Measurements from ENCODE around the gene RCC1.
"Not testable (repeated sequence)": the region's sequence is repeated elsewhere in the genome, so short reads cannot be mapped to it uniquely, and the experiment has no call there.

The RCC1 gene

DNA sequence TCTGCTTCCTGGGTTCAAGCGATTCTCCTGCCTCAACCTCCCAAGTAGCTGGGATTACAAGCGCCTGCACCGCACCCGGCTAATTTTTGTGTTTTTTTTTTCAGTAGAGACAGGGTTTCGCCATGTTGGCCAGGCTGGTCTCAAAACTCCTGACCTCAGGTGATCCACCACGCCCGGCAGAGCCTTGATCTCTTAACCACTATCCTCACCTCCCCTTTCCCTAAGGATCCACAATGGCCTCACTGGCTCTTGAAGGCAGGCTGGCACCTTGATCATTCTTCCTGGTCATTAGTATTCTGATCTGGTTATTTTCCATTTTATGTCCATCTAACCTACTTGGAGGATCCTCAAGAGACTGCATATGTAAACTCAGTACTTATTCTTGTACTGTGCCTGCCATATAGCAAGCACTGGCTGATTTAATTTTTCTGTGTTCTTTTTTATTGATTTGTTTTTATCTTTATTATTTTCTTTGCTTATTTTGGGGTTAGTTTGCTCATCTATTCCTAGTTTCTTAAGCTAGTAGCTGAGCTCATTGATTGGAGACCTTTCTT lies 6.3 kb downstream of the RCC1 start:
- DNase-seq: no peak

DNA sequence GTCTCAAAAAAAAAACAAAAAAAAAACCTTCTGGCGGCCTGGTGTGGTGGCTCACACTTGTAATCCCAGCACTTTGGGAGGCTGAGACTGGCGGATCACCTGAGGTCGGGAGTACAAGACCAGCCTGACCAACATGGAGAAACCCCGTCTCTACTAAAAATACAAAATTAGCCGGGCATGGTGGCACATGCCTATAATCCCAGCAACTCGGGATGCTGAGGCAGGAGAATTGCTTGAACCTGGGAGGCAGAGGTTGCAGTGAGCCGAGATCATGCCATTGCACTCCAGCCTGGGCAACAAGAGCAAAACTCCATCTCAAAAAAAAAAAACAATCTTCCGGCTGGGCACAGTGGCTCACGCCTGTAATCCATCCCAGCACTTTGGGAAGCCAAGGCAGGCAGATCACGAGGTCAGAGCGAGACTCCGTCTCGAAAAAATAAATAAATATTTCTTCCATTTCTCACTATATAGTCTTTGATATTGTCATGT lies 8.6 kb downstream of the RCC1 start:
- DNase-seq: not testable (repeated sequence)

DNA sequence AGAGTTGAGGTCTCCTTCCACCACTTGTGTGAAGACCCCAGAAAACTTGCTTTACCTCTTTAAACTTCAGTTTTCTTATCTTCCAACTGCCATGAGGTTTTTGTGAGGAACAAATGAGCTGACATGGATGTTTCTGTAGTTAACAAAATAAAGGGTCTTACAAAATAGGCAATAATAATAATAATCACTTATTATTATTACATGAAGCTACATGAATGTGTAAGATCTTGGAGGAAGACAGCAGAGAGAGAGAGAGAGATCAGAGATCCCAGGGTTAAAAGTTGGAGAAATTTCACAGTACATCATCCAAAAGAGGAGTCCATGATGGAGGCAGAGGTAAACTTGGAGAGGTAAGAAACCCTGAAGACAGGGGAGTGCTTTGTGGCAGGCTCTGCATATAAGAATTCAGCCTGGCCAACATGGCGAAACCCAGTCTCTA lies 10.7 kb downstream of the RCC1 start:
- no peak for DNase-seq

DNA sequence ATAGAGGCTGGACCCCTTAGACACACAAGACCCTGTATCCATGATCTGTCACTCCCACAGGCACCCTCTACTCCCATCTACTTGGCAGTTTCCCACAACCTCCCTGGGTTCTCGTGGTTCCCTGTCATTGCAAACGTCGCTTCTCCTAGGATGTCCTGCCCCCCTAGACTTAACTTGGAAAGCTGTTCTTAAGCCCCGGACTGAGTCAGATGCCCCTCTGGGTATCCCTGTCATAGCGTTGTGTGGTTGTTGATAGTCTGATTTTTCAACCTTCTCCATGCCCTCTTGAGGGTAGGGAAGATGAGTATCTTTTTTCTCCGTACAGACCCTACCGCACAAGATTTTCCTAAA lies 11.8 kb downstream of the RCC1 start:
- DNase-seq: no peak

DNA sequence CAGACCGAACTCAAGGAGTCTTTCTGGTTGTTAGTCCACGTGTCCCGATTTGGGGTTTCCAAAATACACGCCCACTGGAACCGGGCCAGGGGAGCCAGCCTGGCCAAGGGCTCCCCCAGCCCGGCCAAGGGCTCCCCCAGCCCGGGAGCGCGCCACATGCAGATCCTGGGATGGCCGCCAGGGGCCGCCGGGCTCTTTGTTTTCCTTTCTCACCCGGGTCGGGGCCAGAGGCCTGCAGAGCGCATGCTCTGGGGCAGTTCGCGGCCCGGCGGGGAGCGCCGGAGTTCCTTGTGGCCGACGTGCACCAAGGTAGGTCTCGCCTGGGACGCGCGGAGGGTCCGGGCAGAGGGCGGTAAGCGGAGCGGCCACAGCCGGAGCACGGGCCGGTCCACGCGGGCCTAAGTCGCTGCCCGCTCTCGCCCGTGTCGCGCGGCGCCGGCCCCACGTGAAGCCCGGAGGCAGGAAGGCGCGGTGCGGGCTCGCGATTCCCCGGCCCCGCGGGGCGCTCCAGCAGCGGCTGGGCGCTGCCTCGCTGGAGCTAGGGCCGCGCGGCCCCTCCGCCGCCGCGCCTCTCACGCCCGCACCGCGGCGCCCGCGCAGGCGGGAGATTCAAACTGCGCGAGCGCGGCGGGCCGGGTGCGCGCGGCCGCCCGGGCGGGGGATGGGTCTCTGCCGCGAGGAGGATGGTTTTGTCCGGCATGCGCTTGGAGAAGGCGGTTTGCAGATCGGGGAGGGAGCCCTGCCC lies 12.3 kb downstream of the RCC1 start:
- peak; percentile 88 for DNase-seq

DNA sequence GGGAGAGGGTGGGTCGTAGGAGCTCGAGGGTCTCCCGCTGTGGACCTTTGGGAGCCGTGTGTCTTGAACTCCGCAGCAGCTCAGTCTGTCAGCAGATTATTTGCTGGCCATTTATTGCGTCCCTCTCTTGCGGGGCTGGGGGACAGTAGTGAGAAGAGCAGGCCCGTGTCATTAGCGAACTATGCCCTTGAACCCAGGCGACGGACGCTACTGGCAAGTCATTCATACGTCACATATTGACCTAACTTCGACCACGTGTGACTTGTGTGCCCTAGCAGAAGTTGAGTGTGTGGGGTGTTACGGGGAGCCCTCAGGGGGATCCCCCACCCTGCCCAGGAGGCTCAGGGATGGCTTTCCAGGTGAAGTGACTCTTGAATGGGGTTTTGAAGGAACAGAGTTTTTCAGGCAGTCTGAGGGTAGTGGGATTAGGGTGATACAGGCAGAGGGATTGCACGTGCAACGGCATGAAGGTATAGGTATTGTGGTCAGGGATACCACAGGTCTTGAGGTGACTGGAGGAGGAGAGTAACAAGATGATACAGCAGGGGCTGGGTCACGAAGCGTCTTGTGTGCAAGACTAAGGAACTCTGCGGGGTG lies 13.0 kb downstream of the RCC1 start:
- DNase-seq: no peak

DNA sequence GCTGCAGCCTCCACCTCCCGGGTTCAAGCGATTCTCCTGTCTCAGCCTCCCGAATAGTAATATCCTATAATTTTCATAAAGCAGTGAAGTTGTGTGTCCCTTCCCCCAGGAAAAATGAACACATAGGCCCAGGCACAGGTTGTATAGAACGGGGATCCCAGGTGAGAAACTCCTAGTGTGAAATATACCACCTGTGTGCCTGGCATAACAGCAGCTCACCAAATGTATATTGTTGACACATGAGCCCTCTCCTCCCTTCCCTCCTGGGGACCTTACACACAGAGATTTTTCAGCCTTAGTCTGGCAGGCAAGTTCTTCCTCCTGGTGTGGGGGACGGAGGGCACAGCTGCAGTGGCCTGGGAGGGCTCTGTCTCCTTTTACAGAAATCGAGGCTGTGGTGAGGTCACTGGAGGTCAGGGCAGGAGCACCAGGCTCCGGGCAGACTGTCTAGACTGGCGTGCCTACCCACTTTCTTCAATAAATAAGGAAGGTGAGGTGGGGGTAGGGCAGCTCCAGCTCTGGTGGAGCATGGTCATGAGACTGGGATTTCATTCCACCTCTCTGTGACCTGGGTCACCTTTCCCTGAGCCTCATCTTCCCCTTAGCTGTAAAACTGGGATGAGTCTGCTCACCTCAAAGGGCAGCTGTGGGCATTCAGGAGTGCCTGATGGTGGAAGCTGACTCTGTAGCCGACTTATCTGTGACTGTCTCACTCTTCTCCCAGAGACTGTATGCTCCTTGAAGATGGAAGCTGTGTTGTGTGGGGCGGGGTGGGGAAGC lies 14.3 kb downstream of the RCC1 start:
- no peak for DNase-seq

DNA sequence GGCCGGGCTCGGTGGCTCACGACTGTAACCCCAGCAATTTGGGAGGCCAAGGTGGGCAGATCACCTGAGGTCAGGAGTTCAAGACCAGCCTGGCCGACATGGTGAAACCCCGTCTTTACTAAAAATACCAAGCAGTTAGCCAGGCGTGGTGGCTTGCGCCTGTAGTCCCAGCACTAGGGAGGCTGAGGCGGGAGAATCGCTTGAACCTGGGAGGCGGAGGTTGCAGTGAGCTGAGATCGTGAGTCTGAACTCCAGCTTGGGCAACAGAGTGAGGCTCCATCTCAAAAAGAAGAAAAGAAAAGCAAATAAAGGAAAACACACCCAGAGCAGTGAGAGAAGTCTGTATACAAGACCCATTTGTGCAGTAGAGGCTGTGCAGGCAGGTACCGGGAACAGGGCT lies 15.0 kb downstream of the RCC1 start:
- DNase-seq: not testable (repeated sequence)

DNA sequence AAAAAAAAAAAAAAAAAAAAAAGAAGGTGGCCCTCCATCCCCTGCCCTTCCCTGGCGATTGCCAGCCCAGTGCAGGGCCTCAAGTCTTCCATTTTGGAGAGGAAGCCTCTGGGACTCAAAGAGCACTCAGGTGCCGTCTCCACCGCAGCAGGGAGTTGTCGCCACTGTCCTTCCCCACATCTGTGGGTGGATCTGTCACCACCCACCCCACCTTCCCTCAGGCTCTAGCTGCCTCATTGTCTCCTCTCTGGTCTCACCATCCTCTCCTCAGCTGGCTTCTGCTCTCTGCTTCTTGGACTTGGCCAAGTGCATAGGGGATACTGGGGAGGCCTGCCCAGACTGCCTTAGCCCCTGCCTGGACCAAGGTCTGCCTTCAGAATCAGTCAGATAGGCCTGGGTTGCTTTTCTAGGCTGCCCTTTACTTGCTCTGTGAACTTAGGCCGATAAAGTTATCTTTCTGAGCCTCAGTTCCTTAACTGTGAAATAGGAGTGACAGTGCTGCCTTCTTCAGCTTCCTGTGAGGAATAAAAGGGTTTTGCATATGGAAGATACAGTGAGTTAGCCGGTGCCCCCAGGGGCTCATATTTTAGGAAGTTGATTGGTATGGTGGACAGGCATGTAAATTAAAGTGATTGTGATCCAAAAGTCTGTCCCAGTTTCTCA lies 15.8 kb downstream of the RCC1 start:
- no peak for DNase-seq

DNA sequence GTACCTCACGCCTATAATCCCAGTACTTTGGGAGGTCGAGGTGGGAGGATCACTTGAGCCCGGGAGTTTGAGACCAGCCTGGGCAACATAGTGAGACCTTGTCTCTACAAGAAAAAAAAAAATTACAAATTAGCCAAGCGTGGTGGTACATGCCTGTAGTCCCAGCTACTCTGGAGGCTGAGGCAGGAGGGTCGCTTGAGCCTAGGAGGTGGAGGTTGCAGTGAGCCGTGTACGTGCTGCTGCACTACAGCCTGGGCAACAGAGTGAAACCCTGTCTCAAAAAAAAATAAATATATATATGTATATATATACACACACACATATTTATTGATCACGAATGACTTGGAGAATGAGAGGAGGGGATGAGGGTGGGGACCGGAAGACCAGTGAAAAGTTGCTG lies 16.7 kb downstream of the RCC1 start:
- DNase-seq: not testable (repeated sequence)

DNA sequence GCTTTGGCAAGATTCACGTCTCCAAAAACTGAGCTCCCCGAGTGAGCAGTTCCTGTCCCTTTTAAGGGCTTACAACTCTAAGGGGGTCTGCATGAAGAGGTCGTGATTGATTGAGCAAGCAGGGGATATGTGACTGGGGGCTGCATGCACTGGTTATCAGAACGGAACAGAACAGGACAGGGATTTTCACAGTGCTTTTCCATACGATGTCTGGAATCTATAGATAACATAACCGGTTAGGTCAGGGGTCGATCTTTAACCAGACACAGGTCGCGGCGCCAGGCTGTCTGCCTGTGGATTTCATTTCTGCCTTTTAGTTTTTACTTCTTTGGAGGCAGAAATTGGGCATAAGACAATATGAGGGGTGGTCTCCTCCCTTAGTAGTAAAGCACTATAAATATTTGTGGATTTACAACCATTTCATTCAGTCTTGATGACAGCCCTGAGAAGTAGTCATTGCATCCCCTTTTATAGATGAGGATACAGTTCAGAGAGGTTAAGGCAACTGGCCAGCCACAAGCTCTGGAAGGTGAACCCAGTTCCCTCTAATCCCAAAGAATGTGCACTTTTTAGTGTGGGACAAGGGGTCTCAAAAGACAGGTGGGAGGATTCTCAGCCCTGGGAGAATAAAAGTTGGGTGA lies 19.3 kb downstream of the RCC1 start:
- not testable (repeated sequence) for DNase-seq

DNA sequence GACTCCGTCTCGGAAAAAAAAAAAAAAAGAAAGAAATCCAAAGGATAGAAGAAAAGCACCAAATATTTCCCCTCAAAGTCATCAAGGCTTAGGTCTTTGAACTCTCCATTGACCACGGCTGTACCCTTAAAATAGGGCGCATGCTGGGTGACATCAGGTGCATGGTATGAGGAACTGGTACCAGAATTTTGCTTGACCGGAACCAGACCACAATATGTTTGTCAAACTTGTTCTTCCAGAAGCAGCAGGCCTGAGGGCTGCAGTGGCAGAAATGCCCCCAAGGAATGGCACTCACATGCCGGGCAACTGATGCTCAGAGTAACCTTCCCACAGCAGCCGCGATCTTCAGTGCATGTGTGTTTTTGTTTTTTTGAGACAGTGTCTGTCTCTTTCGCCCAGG lies 21.0 kb downstream of the RCC1 start:
- no peak for DNase-seq

DNA sequence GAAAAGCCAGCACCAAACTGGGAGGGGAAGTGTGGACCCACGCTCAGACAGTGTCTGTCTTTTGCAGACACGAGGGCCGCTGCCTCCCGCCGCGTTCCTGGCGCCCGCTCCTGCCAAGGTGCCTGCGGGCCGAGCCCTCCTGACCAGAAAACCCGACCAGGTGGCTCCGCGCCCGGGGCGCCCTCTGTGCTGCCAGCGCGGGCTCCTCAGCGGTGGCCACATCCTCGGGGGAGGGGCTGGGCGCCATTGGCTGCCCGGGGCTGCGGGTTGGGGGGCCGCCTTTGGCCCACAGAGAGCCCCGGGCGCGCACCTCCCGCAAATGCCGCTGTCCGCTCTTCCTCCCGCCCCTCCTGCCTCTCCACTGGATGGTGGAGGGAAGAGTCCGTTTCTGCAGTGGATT lies 24.6 kb downstream of the RCC1 start:
- DNase-seq: no peak

DNA sequence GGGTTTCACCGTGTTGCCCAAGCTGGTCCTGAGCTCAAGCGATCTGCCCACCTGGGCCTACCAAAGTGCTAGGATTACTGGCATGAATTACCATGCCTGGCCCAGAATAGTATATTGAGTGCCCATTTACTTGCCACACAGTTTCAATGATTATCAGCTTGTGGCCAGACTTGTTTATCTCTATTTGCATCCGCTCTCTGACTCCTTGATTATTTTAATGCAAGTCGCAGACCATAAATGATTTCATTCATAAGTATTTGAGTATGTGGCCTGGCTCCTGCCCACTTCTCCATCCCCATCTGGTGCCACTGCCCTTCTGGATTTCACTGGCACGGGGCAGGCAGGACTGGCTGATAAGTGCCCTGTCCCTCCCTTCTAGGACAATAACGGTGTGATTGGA lies 28.8 kb downstream of the RCC1 start:
- DNase-seq: no peak

DNA sequence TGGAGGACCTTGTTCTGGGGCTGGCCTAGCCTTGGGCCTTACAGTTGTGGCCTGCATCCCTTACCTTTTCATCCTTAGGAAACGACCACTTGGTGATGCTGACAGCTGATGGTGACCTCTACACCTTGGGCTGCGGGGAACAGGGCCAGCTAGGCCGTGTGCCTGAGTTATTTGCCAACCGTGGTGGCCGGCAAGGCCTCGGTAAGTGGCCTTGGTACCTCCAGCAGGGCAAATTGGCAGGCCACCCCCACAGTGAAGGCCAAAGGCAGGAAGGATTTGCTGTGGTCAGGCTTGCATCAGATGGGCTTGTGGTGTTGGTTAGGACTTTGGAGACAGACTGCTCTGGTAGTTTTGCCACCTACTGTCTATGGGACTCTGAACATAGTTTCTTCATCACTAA lies 29.3 kb downstream of the RCC1 start:
- no peak for DNase-seq

DNA sequence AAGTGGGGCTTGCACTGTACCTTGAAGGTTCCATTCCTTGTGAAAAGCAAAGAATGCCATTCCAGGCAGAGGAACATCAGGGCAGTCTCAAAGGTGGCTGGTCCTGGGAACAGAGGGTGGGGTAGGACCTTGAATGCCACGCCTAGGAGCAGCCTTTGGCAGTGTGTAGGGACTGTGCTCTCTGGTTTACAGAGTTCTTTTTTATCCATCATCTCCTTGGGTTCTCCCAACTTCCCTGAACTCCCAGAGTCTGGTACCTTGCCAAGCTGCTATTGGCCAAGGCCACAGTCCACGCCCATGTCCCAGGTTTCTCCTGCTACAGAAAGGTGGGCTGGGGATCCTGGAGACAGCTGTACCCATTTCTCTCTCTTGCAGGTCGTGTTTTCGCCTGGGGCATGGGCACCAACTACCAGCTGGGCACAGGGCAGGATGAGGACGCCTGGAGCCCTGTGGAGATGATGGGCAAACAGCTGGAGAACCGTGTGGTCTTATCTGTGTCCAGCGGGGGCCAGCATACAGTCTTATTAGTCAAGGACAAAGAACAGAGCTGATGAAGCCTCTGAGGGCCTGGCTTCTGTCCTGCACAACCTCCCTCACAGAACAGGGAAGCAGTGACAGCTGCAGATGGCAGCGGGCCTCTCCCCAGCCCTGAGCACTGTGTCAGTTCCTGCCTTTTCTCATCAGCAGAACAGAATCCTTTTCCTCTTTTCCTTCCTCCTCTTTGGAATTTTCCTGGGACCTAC lies 31.8 kb downstream of the RCC1 start:
- DNase-seq: no peak

DNA sequence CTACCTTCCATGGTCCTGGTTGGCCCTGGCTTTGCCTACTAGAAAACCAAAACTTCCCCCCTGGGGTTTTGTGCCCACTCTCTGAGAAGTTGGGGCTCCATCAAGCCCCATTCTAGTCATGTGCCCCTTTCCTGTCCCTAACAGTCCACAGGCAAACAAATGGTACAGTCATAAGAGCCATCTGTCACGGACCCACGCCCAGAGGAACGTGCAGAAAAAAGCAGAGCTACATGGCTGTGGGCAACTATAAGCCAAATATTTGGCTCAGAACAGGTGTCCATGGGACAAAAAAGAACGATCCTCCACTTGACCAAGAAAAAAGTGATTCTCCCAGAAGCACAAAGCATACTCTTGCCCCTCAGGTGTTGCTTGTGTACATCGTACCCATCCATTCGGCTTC lies 32.4 kb downstream of the RCC1 start:
- DNase-seq: no peak

DNA sequence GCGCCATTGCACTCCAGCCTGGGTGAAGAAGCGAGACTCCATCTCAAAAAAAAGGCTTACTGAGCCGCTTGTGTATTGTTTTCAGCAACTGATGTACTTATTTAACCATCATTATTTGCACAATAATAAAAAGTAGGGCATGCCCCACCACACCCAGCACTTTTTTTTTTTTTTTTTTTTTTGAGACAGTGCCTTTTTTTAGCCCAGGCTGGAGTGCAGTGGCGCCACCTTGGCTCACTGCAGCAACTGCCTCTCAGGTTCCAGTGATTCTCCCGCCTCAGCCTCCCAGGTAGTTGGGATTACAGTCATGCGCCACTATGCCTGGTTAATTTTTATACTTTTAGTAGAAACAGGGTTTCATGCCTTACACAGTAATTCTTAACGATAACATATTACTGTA lies 34.8 kb downstream of the RCC1 start:
- no peak for DNase-seq

DNA sequence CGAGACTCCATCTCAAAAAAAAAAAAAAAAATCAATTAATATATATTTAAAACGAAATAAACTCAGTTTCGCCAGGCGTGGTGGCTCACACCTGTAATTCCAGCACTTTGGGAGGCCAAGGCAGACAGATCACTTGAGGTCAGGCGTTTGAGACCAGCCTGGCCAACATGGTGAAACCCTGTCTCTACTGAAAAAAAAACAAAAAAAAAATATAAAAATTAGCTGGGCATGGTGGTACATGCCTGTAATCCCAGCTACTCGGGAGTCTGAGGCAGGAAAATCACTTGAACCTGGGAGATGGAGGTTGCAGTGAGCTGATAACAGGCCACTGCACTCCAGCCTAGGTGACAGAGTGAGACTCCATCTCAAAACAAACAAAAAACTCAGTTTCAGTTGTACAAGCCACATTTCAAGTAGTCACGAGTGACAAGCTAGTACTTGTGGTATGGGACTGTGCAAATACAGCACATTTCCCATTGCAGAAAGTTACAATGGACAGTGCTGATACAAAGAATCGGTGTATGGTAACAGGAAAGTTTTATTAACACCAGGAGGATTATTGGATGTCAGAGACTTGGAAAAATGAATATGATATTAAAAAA lies 35.7 kb downstream of the RCC1 start:
- not testable (repeated sequence) for DNase-seq

DNA sequence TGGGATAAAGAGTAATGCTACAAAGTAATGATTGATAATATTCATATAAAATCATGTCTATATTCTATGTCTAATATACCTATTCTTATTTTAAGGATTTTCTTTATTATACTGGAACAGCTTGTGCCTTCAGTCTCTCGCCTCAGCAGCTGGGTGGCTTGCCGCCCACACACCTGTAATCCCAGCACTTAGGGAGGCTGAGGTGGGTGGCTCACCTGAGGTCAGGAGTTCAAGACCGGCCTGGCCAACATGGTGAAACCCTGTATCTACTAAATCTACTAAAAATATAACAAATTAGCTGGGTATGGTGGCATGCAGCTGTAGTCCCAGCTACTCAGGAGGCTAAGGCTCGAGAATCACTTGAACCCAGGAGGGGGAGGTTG lies 39.4 kb downstream of the RCC1 start:
- no peak for DNase-seq

DNA sequence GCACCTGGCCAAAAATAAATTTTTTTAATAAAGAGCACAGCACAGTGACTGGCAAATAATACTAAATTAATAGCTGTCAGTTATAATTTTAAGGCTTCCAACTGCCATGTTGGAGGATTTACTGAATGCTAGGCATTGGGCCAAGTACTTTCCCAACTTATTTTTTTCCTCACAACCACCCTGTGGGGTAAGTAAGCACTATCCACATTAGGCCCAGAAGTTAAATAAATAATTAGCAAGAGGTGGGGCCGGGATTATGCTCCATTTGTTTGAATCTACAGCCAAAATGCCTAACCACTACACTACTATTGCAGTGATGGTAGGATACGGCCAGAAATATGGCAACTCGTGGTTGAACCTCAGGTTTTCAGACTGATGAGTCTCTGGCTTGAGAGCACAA lies 42.5 kb downstream of the RCC1 start:
- DNase-seq: no peak

DNA sequence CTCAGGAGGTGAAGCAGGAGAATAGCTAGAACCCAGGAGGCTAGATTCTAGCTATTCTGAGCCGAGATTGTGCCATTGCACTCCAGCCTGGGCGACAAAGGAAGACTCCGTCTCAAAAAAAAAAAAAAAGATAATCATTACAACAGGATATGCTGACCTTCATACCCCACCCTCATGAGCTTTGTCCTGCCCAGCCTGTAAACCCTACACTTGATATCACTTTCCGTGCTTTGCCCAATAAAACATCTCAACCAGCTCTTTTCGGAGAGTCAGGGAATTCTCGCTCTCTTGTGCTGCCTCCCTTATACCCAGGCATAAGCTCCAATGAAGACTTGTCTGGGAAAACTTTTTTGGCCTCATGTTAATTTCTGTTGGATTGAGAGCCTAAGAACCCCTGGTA lies 45.5 kb downstream of the RCC1 start:
- DNase-seq: no peak

Data from DMS79 (cell line).